T-helper 9 cell (primary cell): ENCODE measurements around the gene GBA3.

ENCODE experiments used
- DNase-seq: peaks from one replicate; pipeline ENCODE4 v3.0.0-alpha.2; 2020
- total RNA-seq, 2 donors: gene quantifications; one replicate each; lab custom pipeline; 2026; lab: John Stamatoyannopoulos, UW

GBA3 gene
- total RNA-seq = 0 reads per million in 2 donors

GRCh38 chr4:22692736-22693135 is at the start of gene GBA3:
Gene GBA3 (plus strand): TSS chr4:22692937.
- no peak for DNase-seq

GRCh38 chr4:22643952-22644351 is 48.8 kb upstream of the GBA3 start:
- no peak for DNase-seq

GRCh38 chr4:22645481-22646182 is 47.1 kb upstream of the GBA3 start:
- DNase-seq = no peak

- no peak for DNase-seq
Observed at GRCh38 chr4:22648996-22649395, 43.7 kb upstream of the GBA3 start.

- no peak for DNase-seq
Observed at GRCh38 chr4:22650771-22651170, 42.0 kb upstream of the GBA3 start.

- no peak for DNase-seq
Observed at GRCh38 chr4:22653752-22654151, 39.0 kb upstream of the GBA3 start.

GRCh38 chr4:22661443-22661842 is 31.3 kb upstream of the GBA3 start:
- no peak for DNase-seq

- no peak for DNase-seq
Observed at GRCh38 chr4:22667332-22667940, 25.3 kb upstream of the GBA3 start.

GRCh38 chr4:22668301-22668700 is 24.4 kb upstream of the GBA3 start:
- no peak for DNase-seq

GRCh38 chr4:22668702-22669101 is 24.0 kb upstream of the GBA3 start:
- DNase-seq = no peak

GRCh38 chr4:22670956-22671355 is 21.8 kb upstream of the GBA3 start:
- DNase-seq = no peak

- DNase-seq = no peak
Observed at GRCh38 chr4:22672519-22672918, 20.2 kb upstream of the GBA3 start.

GRCh38 chr4:22672944-22673343 is 19.8 kb upstream of the GBA3 start:
- no peak for DNase-seq

GRCh38 chr4:22674700-22675099 is 18.0 kb upstream of the GBA3 start:
- DNase-seq = no peak

- DNase-seq = no peak
Observed at GRCh38 chr4:22676063-22676462, 16.7 kb upstream of the GBA3 start.

- DNase-seq = no peak
Observed at GRCh38 chr4:22677780-22678179, 15.0 kb upstream of the GBA3 start.

GRCh38 chr4:22678940-22679854 is 13.5 kb upstream of the GBA3 start:
- no peak for DNase-seq

GRCh38 chr4:22680065-22680642 is 12.6 kb upstream of the GBA3 start:
- no peak for DNase-seq

- DNase-seq = no peak
Observed at GRCh38 chr4:22683726-22684125, 9.0 kb upstream of the GBA3 start.

GRCh38 chr4:22686141-22686540 is 6.6 kb upstream of the GBA3 start:
- DNase-seq = no peak

GRCh38 chr4:22688236-22688635 is 4.5 kb upstream of the GBA3 start:
- no peak for DNase-seq

- DNase-seq = no peak
Observed at GRCh38 chr4:22689428-22689827, 3.3 kb upstream of the GBA3 start.

- no peak for DNase-seq
Observed at GRCh38 chr4:22695029-22695428, 2.3 kb downstream of the GBA3 start.
